MCF 10A (cell line): ENCODE data around the gene RAPGEF3. TPM values are rescaled to one million over a fixed set of nuclear protein-coding genes. Genes with fewer than 3 reads are reported as not detected.
A peak's percentile ranks its signal among the peaks of the same experiment; 100 is the strongest.

Experiments
- BruUV-seq: library from RNA; stranded (reverse); fragments of 400-500 nt; replicated peaks from 2 replicates; lab custom pipeline; 2021; lab: Mats Ljungman, UMichigan
- CTCF ChIA-PET: fragments of 300-600 bp; sonication (Branson Sonifier 250); formaldehyde crosslinking; extraction: SDS; loops from one replicate; lab custom pipeline; 2021; ENCODE audit warnings: antibody characterized with exemption, inconsistent platforms; lab: Yijun Ruan, JAX
- POLR2A ChIA-PET: fragments of 300-600, 350-650 bp; sonication (Branson Sonifier 250); formaldehyde crosslinking; extraction: SDS; loops from one replicate; lab custom pipeline; 2020; ENCODE audit warnings: antibody characterized with exemption, inconsistent platforms; lab: Yijun Ruan, JAX
- DNase-seq: peaks from one replicate; pipeline ENCODE4 v3.0.0-alpha.2; 2018; ENCODE audit not compliant: unreplicated experiment
- H3K27ac Mint-ChIP-seq: one replicate; pipeline ENCODE4 v1.8.0; 2022; ENCODE audit warnings: mild to moderate bottlenecking, low read depth, mixed read lengths; ENCODE audit not compliant: unreplicated experiment
- H3K27me3 Mint-ChIP-seq: one replicate; pipeline ENCODE4 v1.8.0; 2022; ENCODE audit warnings: mixed read lengths; ENCODE audit not compliant: insufficient read depth, unreplicated experiment
- H3K36me3 Mint-ChIP-seq: one replicate; pipeline ENCODE4 v1.8.0; 2022; ENCODE audit warnings: mild to moderate bottlenecking, moderate library complexity, mixed read lengths; ENCODE audit not compliant: insufficient read depth, unreplicated experiment
- H3K4me1 Mint-ChIP-seq: one replicate; pipeline ENCODE4 v1.8.0; 2022; ENCODE audit warnings: mixed read lengths; ENCODE audit not compliant: insufficient read depth, unreplicated experiment
- H3K4me3 Mint-ChIP-seq: one replicate; pipeline ENCODE4 v1.8.0; 2022; ENCODE audit warnings: mild to moderate bottlenecking, moderate library complexity, mixed read lengths; ENCODE audit not compliant: unreplicated experiment
- H3K9me3 Mint-ChIP-seq: one replicate; pipeline ENCODE4 v1.8.0; 2022; ENCODE audit warnings: mixed read lengths; ENCODE audit not compliant: unreplicated experiment
- intact Hi-C: fragments of 100-400 bp; cut with micrococcal nuclease; formaldehyde crosslinking; loops from 2 replicates; pipeline ENCODE4 v1.14.1; 2022
- total RNA-seq: library from RNA; stranded (reverse); gene quantifications from 2 replicates; pipeline ENCODE4 v1.2.3, GENCODE V29; 2022
- TF ChIP-seq, protein P1 (sequence below): fragments of 200-600 bp; IDR thresholded peaks from one replicate; pipeline ENCODE4 v1.8.0; 2022; ENCODE audit warnings: antibody characterized with exemption, mild to moderate bottlenecking; ENCODE audit not compliant: unreplicated experiment

Gene RAPGEF3
- total RNA-seq, 1 experiment from 2014 or later: 1.4 TPM

DNA sequence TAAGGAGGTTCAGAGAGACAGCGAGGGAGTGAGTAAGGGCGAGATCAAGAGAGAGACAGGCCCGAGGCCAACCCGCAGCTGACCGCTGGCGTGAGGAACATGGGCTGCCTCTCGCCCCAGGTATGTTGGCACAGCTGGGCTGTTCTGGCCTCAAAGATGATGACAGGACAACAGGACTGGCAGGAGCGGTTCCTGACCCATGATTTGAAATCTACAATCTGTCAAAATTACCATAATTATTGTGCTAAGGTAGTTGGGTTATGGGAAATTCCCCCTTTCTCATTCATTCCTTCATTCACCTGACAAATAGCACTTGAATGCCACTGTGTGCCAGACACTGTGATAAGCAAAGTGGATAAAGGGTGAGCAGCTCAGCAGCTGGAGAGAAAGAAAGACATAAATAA lies 28.3 kb downstream of the RAPGEF3 start:
- CTCF ChIA-PET: interaction anchor here (0.7 to 11.6 kb wide), 4 partner anchors 13 to 108 kb away, joined by 3 to 173 read pairs (median 20); no protein-coding TSS in a partner anchor

DNA sequence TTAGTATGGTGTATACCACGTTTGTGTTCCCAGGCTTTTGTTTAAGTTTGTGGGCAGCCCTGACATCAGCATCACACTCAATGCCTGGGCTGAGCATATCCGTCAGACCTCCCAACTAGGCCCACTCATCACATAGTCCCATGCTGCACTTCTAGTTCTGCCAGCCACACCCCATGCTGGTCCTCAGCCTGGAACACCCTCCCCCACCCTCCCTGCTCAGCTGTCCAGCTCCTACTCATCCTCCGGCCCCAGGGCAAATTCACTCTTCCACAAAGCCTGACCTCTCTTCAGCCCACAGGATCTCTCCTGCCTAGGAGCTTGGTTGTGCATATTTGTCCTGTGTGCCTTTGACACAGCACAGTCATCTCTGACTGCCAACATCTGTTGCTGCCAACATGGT lies 29.4 kb downstream of the RAPGEF3 start:
- ChIA-PET CTCF (interaction anchor here (1.0 to 11.6 kb wide), 3 partner anchors 8 to 14 kb away, joined by 4 to 173 read pairs (median 35); no protein-coding TSS in a partner anchor), POLR2A (no interaction called here)
- Mint-ChIP-seq H3K4me1 (peaks cover 17% of the 10 kb centered on the region), H3K27ac (no peak overlapping the region), H3K4me3 (no peak overlapping the region), H3K36me3 (no peaks in the 10 kb centered on the region), H3K9me3 (no peaks in the 10 kb centered on the region), H3K27me3 (no peaks in the 10 kb centered on the region)
- BruUV-seq: no TSS peak
- TF ChIP-seq, protein P1, sequence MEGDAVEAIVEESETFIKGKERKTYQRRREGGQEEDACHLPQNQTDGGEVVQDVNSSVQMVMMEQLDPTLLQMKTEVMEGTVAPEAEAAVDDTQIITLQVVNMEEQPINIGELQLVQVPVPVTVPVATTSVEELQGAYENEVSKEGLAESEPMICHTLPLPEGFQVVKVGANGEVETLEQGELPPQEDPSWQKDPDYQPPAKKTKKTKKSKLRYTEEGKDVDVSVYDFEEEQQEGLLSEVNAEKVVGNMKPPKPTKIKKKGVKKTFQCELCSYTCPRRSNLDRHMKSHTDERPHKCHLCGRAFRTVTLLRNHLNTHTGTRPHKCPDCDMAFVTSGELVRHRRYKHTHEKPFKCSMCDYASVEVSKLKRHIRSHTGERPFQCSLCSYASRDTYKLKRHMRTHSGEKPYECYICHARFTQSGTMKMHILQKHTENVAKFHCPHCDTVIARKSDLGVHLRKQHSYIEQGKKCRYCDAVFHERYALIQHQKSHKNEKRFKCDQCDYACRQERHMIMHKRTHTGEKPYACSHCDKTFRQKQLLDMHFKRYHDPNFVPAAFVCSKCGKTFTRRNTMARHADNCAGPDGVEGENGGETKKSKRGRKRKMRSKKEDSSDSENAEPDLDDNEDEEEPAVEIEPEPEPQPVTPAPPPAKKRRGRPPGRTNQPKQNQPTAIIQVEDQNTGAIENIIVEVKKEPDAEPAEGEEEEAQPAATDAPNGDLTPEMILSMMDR: no peak
- intact Hi-C loops: no loop called here
- no peak for DNase-seq

More for the DNA sequence above, 28.3 kb downstream of the RAPGEF3 start:
- no peaks in the 10 kb centered on the region for H3K27me3 Mint-ChIP-seq
- DNase-seq: peak; percentile 24
- POLR2A ChIA-PET: interaction anchor here (1.1 kb wide), 1 partner anchor 12 kb away, joined by 4 read pairs; no protein-coding TSS in a partner anchor
- BruUV-seq: no TSS peak
- TF ChIP-seq, protein P1: no peak
- H3K27ac Mint-ChIP-seq: peak overlapping the region; percentile 33
- H3K4me3 Mint-ChIP-seq: no peak overlapping the region
- no peaks in the 10 kb centered on the region for H3K36me3 Mint-ChIP-seq
- peaks cover 17% of the 10 kb centered on the region for H3K4me1 Mint-ChIP-seq
- no peaks in the 10 kb centered on the region for H3K9me3 Mint-ChIP-seq
- intact Hi-C loops: no loop called here

DNA sequence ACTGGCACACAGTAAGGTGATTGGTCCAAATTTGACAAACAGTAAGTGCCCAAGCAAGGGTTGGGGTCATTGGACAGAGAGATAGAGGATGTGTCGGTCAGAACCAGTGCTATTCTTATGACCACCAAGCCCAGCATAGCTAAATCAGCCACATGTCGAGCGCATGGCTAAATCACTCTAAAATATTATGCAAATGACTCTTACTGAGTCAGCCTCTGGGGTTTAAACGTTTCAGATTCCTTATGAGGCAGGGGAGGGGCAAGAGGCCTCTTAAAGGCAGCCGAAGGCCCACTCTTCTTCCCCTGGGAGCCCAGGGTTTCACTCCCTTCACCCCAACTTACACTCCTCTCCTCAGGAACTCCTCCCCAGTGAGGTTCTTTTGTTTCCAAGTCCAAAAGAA lies 32.8 kb downstream of the RAPGEF3 start:
- intact Hi-C loops: no loop called here
- CTCF ChIA-PET: interaction anchor here (1.4 to 11.6 kb wide), 3 partner anchors 11 to 54 kb away, joined by 4 to 173 read pairs (median 28); no protein-coding TSS in a partner anchor

DNA sequence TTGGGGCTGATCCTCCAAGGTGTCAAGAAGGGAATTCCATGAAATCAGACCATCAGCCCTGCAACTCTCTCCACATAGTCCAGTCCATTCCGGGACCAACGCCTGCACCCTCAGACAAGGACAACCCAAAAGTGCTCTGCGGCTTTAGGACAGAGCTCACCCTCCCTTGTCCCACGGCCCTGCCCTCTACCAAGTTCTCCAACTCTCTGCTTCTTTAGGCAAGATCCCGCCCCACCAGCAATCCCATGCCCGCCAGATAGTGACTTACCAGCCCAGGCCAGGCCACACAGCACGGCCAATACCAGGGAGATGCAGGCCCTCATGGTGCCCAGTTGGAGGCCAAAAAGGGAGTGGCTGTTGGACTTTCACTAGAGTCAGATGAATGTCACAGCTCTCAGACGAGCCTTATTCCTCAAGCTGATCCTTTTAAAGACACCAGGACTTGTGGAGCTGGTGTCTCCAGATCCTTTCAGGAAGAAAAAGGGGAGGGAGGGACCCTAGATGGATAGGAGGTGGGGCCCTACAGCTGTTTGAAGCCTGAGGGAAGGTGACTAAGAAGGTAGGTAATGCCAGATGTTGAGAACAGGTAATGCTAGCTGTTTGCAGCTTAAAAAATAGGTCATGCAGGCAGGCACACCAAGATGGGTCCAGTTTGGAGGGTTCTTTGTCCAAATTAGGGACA lies 33.4 kb downstream of the RAPGEF3 start, which contains the start of gene ENDOU:
TSS of gene ENDOU (minus strand) at position 400 of the 682 bp plus-strand sequence. CDS start at position 323, 77 bp downstream.
- CTCF ChIA-PET: interaction anchor here (1.1 to 11.6 kb wide), 5 partner anchors 10 to 115 kb away, joined by 3 to 173 read pairs (median 4); no protein-coding TSS in a partner anchor
- POLR2A ChIA-PET: no interaction called here
- intact Hi-C loops: no loop called here
- Mint-ChIP-seq H3K4me3 (no peak within 1 kb of the TSS), H3K27me3 (no peaks in the 10 kb centered on the region), H3K9me3 (no peaks in the 10 kb centered on the region), H3K36me3 (peaks cover 6% of the 10 kb centered on the region), H3K27ac (no peak within 1 kb of the TSS), H3K4me1 (peaks cover 12% of the 10 kb centered on the region)
- DNase-seq: no peak
- TF ChIP-seq, protein P1: no peak
- BruUV-seq: no TSS peak

More for the DNA sequence above, 32.8 kb downstream of the RAPGEF3 start:
- no TSS peak for BruUV-seq
- POLR2A ChIA-PET: no interaction called here
- peaks cover 6% of the 10 kb centered on the region for H3K36me3 Mint-ChIP-seq
- TF ChIP-seq, protein P1: no peak
- peaks cover 17% of the 10 kb centered on the region for H3K4me1 Mint-ChIP-seq
- H3K9me3 Mint-ChIP-seq: no peaks in the 10 kb centered on the region
- H3K4me3 Mint-ChIP-seq: no peak overlapping the region
- H3K27ac Mint-ChIP-seq: no peak overlapping the region
- DNase-seq: no peak
- no peaks in the 10 kb centered on the region for H3K27me3 Mint-ChIP-seq
